Fibroblast of skin of back (primary cell): ENCODE data around the gene LRFN4.

ENCODE experiments used
- DNase-seq: peaks from one replicate; pipeline ENCODE4 v3.0.0-alpha.2; 2013

Gene LRFN4

DNA sequence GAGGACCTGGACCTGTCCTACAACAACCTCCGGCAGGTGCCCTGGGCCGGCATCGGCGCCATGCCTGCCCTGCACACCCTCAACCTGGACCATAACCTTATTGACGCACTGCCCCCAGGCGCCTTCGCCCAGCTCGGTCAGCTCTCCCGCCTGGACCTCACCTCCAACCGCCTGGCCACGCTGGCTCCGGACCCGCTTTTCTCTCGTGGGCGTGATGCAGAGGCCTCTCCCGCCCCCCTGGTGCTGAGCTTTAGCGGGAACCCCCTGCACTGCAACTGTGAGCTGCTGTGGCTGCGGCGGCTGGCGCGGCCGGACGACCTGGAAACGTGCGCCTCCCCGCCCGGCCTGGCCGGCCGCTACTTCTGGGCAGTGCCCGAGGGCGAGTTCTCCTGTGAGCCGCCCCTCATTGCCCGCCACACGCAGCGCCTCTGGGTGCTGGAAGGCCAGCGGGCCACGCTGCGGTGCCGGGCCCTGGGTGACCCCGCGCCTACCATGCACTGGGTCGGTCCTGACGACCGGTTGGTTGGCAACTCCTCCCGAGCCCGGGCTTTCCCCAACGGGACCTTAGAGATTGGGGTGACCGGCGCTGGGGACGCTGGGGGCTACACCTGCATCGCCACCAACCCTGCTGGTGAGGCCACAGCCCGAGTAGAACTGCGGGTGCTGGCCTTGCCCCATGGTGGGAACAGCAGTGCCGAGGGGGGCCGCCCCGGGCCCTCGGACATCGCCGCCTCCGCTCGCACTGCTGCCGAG is 1.5 kb downstream of the LRFN4 start:
- DNase-seq, result no peak

DNA sequence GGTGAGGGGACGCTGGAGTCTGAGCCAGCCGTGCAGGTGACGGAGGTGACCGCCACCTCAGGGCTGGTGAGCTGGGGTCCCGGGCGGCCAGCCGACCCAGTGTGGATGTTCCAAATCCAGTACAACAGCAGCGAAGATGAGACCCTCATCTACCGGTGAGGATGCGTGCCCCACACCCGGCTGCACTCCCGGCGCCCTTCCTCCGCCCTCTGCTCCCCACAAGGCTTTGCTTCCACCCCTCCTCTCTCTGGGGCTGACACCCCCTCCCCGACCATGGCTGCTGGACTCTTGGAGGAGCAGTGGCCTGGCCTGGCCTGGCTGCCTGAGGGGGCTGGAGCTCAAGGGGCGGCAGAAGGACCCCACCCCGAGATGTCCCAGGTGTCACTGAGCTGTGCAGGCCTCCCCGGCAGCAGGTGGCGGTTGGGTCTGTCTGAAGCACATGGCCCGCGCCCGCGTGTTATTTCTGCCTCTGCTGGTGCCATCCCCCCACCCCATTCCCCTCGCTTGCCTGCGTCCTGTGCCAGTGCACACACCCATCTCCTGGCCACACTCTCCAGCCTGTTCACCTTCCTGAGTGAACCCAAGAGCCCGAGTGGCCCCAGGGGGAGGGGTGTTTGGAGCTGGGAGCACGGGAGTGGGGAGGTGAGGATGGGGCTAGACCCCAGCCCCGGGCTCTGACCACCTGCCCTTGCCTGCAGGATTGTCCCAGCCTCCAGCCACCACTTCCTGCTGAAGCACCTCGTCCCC is 2.2 kb downstream of the LRFN4 start:
- DNase-seq, result no peak

- DNase-seq, result no peak
These were observed 3.0 kb downstream of the LRFN4 start for GRCh38 chr11:66859686-66860448.

GRCh38 chr11:66860449-66860831 is 3.6 kb downstream of the LRFN4 start:
- DNase-seq, result no peak

GRCh38 chr11:66861038-66861773 is 4.3 kb downstream of the LRFN4 start:
- no peak for DNase-seq

GRCh38 chr11:66861774-66862558 is 5.1 kb downstream of the LRFN4 start:
- DNase-seq, result no peak

GRCh38 chr11:66862559-66863037 is 5.7 kb downstream of the LRFN4 start:
- no peak for DNase-seq

DNA sequence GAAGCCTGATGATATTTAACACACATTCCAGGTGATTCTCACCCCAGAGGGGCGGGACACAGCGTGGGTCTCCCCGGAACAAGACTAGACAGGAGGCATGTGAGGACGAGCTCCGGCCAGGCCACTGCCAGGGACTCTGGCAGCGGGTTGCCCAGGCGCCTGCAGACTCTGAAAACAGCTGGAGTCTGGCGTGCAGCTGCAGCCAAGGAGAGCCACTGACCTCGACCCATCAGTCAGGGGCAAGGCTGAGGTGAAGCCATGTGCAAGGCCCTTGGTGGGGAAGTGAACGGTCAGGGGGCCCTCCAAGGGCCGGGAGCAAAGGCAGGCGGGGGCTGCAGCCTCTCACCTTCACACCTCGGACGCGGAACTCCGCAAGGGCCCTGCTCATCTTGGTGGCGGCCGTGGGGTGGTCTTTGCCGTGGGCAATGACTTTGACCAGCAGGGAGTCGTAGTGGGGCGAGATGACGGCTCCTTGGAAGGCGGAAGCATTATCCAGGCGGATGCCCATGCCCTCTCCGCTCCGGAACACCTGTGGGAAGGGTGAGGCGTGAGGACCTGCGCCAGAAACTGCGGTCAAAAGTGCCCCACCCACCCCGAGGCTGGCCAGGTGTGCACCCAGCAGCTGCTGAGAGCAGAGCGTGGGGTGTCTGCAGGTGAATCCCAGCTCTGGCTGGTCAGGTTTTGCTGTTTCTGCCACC is 6.7 kb downstream of the LRFN4 start:
- DNase-seq, result no peak

GRCh38 chr11:66864172-66864901 is 7.5 kb downstream of the LRFN4 start:
- DNase-seq, result no peak

DNA sequence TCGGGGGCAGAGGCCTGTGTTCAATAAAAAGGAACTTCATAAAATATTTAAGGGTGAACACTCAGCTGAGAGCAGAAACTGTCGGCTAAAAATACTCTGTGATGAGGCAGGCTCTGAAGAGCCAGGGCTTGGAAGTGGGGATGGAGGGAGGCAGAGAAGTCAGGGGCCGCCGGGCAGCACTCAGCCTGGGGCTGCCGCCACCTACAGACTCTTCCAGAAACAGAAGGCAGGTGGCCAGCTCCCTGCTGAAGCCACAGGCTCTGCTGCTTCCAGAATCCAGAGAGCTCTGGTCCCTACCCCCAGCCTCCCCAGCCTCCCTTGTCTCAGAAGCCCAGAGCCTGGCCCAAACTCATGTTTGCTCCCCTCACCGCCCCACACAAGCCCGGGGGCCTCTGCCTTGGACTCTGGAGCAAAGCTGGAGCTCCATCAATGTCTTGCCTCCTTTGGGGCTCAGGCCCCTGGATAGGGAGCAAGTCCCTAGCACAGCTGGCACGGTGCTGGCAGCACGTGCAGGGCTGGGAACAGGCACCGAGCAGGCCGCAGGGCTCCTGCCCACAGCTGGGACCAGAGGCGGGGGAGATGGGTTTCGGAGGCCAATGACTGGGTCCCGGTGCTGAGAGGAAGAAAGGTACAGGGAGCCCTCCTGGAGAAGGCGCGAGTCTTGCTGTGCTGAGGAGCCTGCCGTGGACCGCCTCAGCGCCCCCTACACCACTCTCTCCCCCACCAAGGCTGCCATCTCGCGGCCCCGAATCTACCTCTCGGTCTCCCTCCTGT is 8.2 kb downstream of the LRFN4 start:
- DNase-seq, result no peak

DNA sequence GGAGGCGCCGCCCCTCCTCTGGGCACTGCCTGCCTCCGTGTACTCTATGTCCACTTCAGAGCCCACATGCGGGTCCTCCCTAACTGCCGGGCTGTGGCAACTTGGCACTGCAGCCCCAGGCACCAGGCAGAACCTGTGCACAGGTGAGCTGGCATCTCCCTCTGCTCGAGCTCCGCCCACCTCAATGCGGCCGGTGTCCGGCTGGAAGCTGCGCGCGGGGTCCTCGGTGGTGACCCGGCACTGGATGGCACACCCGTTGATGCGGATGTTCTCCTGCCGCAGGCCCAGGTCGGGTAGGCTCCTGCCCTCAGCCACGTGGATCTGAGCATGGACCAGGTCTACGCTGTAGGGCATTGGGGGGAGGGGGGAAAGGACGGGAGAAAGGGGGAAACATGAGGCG is 9.1 kb downstream of the LRFN4 start:
- DNase-seq, result no peak

DNA sequence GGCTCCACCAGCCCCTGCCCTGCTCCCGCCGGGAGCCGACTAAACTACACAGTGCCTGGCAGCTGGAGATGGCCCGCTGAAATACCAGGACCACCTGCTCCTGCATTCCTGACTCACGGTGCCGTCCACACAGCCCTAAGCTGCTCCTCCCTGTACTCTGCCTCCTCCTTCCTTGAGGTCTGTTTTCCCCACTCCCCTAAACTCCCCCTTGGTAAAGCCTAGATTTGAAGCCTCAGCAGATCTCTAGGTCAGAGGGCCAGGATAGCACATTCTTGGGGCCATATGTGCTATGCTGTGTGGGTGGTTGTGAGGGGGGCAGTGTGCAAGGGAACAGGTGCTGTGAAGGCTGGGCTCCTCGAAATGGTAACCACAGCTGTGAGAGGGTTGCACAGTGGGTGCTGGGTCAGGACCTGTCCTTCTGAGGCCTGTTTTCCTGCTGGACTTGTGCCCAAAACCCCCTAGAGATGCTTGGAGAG is 9.7 kb downstream of the LRFN4 start:
- DNase-seq, result no peak

DNA sequence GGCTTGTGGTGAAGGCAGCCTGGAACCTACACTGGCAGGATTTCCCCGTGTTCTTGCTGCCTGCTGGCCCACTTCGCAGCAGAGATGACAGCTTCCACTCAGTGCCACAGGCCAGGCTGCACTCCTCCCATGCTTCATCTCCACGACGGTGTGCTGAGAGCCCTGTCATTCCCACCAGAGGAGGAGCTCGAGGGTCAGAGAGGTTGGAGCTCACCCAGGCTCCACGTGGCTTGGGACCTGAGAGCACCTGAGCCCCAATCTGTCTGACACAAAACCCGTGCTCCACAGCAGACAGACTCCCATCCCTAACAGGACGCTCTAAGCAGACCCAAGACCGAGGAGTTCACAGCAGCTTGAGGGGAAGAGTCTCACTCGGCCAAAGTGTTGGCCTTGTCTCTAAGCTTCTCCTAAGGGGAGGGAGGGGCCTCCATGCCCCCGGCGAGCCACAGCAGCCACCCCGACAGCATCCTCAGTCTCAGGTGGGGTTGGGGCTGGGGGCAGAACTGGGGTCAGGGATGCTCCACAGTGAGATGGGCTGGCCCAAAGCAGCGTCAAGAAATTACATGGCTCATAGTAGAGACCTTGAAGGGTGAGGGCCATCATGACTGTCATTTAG is 10.7 kb downstream of the LRFN4 start:
- DNase-seq, result no peak

DNA sequence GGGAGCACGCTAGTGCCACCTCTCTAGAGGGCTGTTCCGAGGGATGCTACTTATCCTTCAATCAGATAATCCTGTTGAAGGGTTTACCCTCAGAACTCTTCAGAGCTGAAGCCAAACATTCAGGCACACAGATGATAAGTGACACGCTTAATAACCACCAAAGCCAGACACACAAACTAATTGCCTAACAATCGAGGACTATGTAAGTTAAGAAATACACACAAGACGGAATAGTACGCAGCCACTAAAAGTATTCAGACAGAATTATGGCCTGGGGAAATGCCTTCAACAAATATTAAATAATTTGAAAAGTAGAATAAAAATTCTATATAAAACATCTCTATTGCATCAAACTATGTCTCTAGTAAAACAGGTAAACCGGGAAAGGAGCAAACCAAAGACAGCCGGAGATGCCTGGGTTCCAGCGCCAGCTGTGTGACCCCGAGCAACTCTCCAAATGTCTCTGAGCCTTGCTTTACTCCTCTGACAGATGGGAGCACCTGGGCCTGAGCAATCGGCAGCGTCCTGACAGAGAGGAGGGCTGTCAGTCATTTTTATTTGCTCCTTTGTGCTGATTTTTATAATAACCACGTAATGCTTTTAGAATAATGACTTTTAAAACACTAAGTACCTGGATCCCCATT is 11.3 kb downstream of the LRFN4 start:
- DNase-seq, result no peak

DNA sequence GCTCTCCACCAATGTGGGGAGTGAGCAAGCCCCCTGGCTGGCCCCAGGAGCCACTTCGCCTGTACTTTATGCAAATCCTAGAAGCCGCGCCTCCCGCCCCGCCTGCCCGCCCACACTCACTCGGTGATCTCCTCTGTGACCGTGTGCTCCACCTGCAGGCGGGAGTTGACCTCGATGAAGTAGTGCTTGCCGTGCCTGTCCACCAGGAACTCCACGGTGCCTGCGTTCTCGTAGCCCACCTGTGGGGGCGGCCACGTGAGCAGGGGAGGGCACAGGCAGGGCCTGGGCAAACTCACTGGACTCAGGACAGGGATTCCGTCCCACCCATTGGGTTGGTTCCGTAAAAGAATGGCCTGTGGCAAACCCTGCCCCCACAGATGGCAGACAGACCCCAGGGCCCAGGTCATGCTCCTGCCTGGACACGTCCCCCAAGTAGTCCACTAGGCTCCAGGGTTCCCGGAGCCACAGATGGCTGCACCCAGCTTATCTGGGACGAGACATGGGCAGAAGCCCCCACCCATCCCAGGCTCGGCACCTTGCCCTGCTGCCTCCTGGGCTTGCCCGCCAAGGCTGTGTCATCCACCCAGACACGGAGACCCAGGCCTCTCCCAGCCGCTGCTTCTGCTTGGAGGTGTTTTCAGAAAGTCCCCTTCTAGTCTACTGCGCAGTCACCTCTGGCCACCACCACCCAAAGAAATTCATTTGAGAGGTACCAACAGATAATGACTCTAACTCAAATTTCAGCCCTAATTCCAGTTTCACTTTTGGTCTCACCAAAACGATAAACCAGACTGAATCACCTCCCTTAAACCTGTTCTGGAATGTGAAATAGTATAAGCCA is 12.1 kb downstream of the LRFN4 start:
- DNase-seq, result no peak

DNA sequence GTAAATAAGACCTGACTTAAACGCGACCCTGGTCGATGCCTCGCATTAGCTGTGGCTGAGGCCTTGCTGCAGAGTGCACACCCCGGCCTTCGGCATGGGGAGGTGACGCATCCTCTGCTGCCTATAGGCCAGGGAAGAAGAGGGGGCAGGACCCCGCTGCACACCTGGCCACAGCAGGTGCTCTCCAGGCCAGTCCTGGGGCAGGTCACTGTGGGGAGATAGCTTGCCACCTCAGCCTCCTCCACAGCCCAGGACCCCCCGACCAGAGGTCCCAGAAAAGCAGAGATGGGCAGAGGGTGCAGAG is 12.7 kb downstream of the LRFN4 start:
- DNase-seq, result no peak

GRCh38 chr11:66870131-66870530 is 13.3 kb downstream of the LRFN4 start:
- DNase-seq, result no peak
